ENCODE data around the gene FBLN7. TPM values are rescaled to one million over a fixed set of nuclear protein-coding genes. Genes with fewer than 3 reads are reported as not detected.

Gene FBLN7
- total and polyA plus RNA-seq, 2 of the 8 experiments (the other 6 are each of a cell fraction or from before 2014, with no cell fraction given): 0.30 to 0.77 TPM

DNA sequence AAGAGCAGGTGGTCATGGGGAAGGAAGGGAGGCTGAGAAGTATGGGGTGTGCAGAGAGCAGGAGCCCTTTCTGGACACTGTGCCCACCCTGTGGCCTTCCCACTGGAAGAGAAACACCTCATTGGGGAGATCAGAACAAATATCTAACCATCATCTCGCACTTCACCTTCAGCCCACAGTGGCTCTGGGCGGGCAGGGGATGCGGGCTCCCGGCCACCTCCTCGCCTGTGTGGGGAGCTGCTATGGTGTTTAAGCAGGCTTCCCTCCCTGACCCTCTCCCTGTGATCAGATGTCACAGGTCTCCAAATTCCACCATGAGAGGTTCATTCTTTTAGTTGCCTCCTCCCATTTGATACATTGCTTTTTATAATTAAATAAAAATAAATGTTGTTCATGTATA, 5.0 kb downstream of the FBLN7 start:
- H3K23me2 ChIP-seq (ENCODE audit: low read depth, low read length): peaks cover 4% of the 10 kb centered on the region; the same call in 1 of the 2 replicates
- no peak overlapping the region for H3K4me3 ChIP-seq (ENCODE audit: extremely low read depth in 1 of 4, insufficient read depth in 2 of 4, low read depth in 3 of 4, low read length in 4 of 4)
- H2AFZ ChIP-seq (ENCODE audit: low read length): no peak overlapping the region
- no peak overlapping the region for H2BK5ac ChIP-seq (ENCODE audit: low read depth, low read length)
- H4K5ac ChIP-seq (ENCODE audit: insufficient read length, low read depth, low read length): no peak overlapping the region
- no peak for DNase-seq (ENCODE audit: low read depth in 1 of 2, low spot score in 2 of 2)
- ChIA-PET POLR2A (ENCODE audit: partially characterized antibody) (no interaction called here), CTCF (ENCODE audit: partially characterized antibody) (interaction anchor here (1.2 kb wide), 1 partner anchor 12 kb away, joined by 3 read pairs; no protein-coding TSS in a partner anchor)
- no peak overlapping the region for H2BK20ac ChIP-seq (ENCODE audit: low read length)
- H3K27me3 ChIP-seq (replicated peaks in 1 of 4; ENCODE audit: control insufficient read depth in 3 of 4, extremely low read depth in 1 of 4, insufficient read depth in 3 of 4, low read length in 3 of 4): peaks cover 16 to 43% (median 29%) of the 10 kb centered on the region in 4 experiments
- H4K8ac ChIP-seq (ENCODE audit: extremely low read depth, insufficient read depth, low read length): no peak overlapping the region
- no peak overlapping the region for H2AK5ac ChIP-seq (ENCODE audit: low read depth, low read length)
- H3K79me1 ChIP-seq (ENCODE audit: low read depth, low read length): no peaks in the 10 kb centered on the region
- WGBS, 2 experiments (ENCODE audit: extremely low coverage in 1 of 2, insufficient coverage in 1 of 2, insufficient read length in 1 of 2, insufficient replicate concordance in 2 of 2, low coverage in 1 of 2, low lambda C conversion rate in 2 of 2, missing lambda C conversion rate in 1 of 2): 96% methylated on average over 5 of the region's 5 CpGs; no CpG with 5 or more reads in 1 of the 2 experiments
- no peak overlapping the region for H3K27ac ChIP-seq (ENCODE audit: low read depth, low read length)
- H2BK12ac ChIP-seq (ENCODE audit: low read depth, low read length): no peak overlapping the region
- peaks cover 0 to 6% (median 1%) of the 10 kb centered on the region in 4 experiments; a peak in 2 of 7 replicates for H3K4me1 ChIP-seq (replicated peaks in 1 of 4; ENCODE audit: control insufficient read depth in 3 of 4, insufficient read depth in 4 of 4, low read length in 3 of 4)
- H3K14ac ChIP-seq (ENCODE audit: insufficient read length): no peak overlapping the region
- H3K79me2 ChIP-seq (ENCODE audit: control insufficient read depth in 1 of 2, insufficient read depth in 2 of 2, low read length in 2 of 2): no peaks in the 10 kb centered on the region
- no peak overlapping the region for H3K18ac ChIP-seq (ENCODE audit: extremely low read depth, low read length)
- H2BK120ac ChIP-seq (replicated peaks; ENCODE audit: low read depth, low read length): no peak overlapping the region
- no peak for FAIRE-seq
- H3K4ac ChIP-seq (replicated peaks; ENCODE audit: insufficient read length, low read depth, low read length): no peak overlapping the region
- no peak overlapping the region for H2BK15ac ChIP-seq (ENCODE audit: low read length)
- H3K36me3 ChIP-seq (ENCODE audit: control insufficient read depth in 2 of 4, insufficient read depth in 4 of 4, low read length in 3 of 4): no peaks in the 10 kb centered on the region
- H4K20me1 ChIP-seq (replicated peaks in 1 of 2; ENCODE audit: control insufficient read depth in 1 of 2, insufficient read depth in 2 of 2, low read length in 2 of 2): peaks cover 0 to 2% of the 10 kb centered on the region in 2 experiments
- H3K9me3 ChIP-seq (ENCODE audit: insufficient read depth in 2 of 2, low read depth in 1 of 2, low read length in 1 of 2): no peaks in the 10 kb centered on the region
- no peak for TF ChIP-seq RAD21 (IDR thresholded peaks at IDR 0.05 in 1 of 2, conservative IDR thresholded peaks at IDR 0.05 in 1 of 2; ENCODE audit: low read depth in 2 of 2, low read length in 2 of 2)
- TF ChIP-seq TAF7 (optimal IDR thresholded peaks at IDR 0.05; ENCODE audit: borderline replicate concordance, low read depth, low read length): no peak
- no peak for TF ChIP-seq RFX5 (IDR thresholded peaks at IDR 0.05; ENCODE audit: borderline replicate concordance, low read depth, low read length)
- TF ChIP-seq SIX5 (IDR thresholded peaks at IDR 0.05; ENCODE audit: low read depth, low read length): no peak
- no peak overlapping the region for H3K23ac ChIP-seq (ENCODE audit: insufficient read length)
- no peak overlapping the region for H3K56ac ChIP-seq (replicated peaks; ENCODE audit: insufficient read length, low read depth, low read length)
- H3K4me2 ChIP-seq (ENCODE audit: insufficient read depth in 1 of 2, low read depth in 2 of 2, low read length in 2 of 2): no peak overlapping the region
- H3K9ac ChIP-seq (replicated peaks in 1 of 4; ENCODE audit: extremely low read depth in 1 of 4, low read depth in 3 of 4, low read length in 3 of 4): no peak overlapping the region
- no peak overlapping the region for H4K91ac ChIP-seq (replicated peaks; ENCODE audit: insufficient read length, low read length)

Data from H1 (cell line).